A673 (cell line): ENCODE measurements around the gene MMP24. TPM values are rescaled to one million over a fixed set of nuclear protein-coding genes. Genes with fewer than 3 reads are reported as not detected.

Experiments
- BruUV-seq: library from RNA; stranded (reverse); fragments of 400-500 nt; replicated peaks from 2 replicates; lab custom pipeline; 2021; lab: Mats Ljungman, UMichigan
- CTCF ChIA-PET: fragments of 300-600 bp; sonication (Branson Sonifier 250); formaldehyde crosslinking; loops from one replicate; lab custom pipeline; 2022; ENCODE audit warnings: antibody characterized with exemption; lab: Charles Lee
- POLR2A ChIA-PET: fragments of 300-600 bp; sonication (Branson Sonifier 250); formaldehyde crosslinking; loops from one replicate; lab custom pipeline; 2022; ENCODE audit warnings: antibody characterized with exemption; ENCODE audit not compliant: low non-redundant PET; lab: Charles Lee
- DNase-seq: peaks from one replicate; pipeline ENCODE4 v3.0.0-alpha.2; 2015; ENCODE audit warnings: low spot score
- H3K27ac ChIP-seq: fragments of 200-600 bp; sonication (generic); 2 replicates; pipeline ENCODE4 v1.5.1; 2016; ENCODE audit warnings: mixed run types, low read depth, mild to moderate bottlenecking, mixed read lengths, antibody characterized with exemption, low read length; ENCODE audit not compliant: poor library complexity, severe bottlenecking
- H3K27me3 ChIP-seq: fragments of 200-600 bp; sonication (generic); replicated peaks from 2 replicates; pipeline ENCODE4 v1.6.1; 2017; ENCODE audit warnings: mixed run types, low read depth, mild to moderate bottlenecking, mixed read lengths, antibody characterized with exemption, low read length; ENCODE audit not compliant: insufficient read depth, poor library complexity
- H3K36me3 ChIP-seq: fragments of 200-600 bp; sonication (generic); 2 replicates; pipeline ENCODE4 v1.6.1; 2016; ENCODE audit warnings: mixed run types, mild to moderate bottlenecking, mixed read lengths, antibody characterized with exemption, low read length; ENCODE audit not compliant: insufficient read depth, poor library complexity, severe bottlenecking
- H3K4me1 ChIP-seq: fragments of 200-600 bp; sonication (generic); 2 replicates; pipeline ENCODE4 v1.6.1; 2017; ENCODE audit warnings: mixed run types, mild to moderate bottlenecking, mixed read lengths, antibody characterized with exemption, low read length; ENCODE audit not compliant: insufficient read depth, poor library complexity, severe bottlenecking
- H3K4me3 ChIP-seq: fragments of 200-600 bp; sonication (generic); 2 replicates; pipeline ENCODE4 v1.5.1; 2016; ENCODE audit warnings: low read depth, mixed run types, mild to moderate bottlenecking, mixed read lengths, low read length; ENCODE audit not compliant: poor library complexity, severe bottlenecking
- H3K9me3 ChIP-seq: fragments of 200-600 bp; sonication (generic); 2 replicates; pipeline ENCODE4 v1.6.1; 2016; ENCODE audit warnings: mixed run types, low read depth, mild to moderate bottlenecking, mixed read lengths, antibody characterized with exemption, low read length; ENCODE audit not compliant: poor library complexity, severe bottlenecking
- CTCF ChIP-seq: fragments of 300-800, 200-600 bp; sonication (generic); conservative IDR thresholded peaks from 2 replicates; pipeline ENCODE4 v1.5.1; 2017; ENCODE audit warnings: low read depth, mild to moderate bottlenecking, antibody characterized with exemption, low read length, moderate library complexity, mixed read lengths
- EZH2 ChIP-seq: fragments of 200-600 bp; sonication (generic); IDR thresholded peaks from 2 replicates; pipeline ENCODE4 v1.6.1; 2017; ENCODE audit warnings: borderline replicate concordance, low read depth, mild to moderate bottlenecking, mixed read lengths, antibody characterized with exemption, low read length; ENCODE audit not compliant: poor library complexity, severe bottlenecking
- intact Hi-C: fragments of 100-400 bp; cut with micrococcal nuclease; formaldehyde crosslinking; loops from one replicate; pipeline ENCODE4 v1.10.0; 2022; ENCODE audit not compliant: unreplicated experiment
- total RNA-seq: library from RNA; stranded (reverse); gene quantifications from 2 replicates; pipeline ENCODE4 v1.2.3, GENCODE V29; 2021

The MMP24 gene
- total RNA-seq, 1 experiment from 2014 or later: 0.11 TPM

GRCh38 chr20:35206802-35207201 is 19.7 kb upstream of the MMP24 start:
- Histone ChIP-seq H3K36me3 (no peaks in the 10 kb centered on the region), H3K27ac (no peak overlapping the region), H3K4me3 (no peak overlapping the region), H3K4me1 (no peaks in the 10 kb centered on the region), H3K27me3 (no peaks in the 10 kb centered on the region), H3K9me3 (no peaks in the 10 kb centered on the region)
- CTCF ChIA-PET: no interaction called here
- intact Hi-C loops: no loop called here
- no peak for TF ChIP-seq EZH2
- no peak for TF ChIP-seq CTCF
- POLR2A ChIA-PET: no interaction called here
- DNase-seq: no peak
- no TSS peak for BruUV-seq

- Histone ChIP-seq H3K4me3 (no peak overlapping the region), H3K36me3 (no peaks in the 10 kb centered on the region), H3K4me1 (no peaks in the 10 kb centered on the region), H3K27ac (no peak overlapping the region), H3K9me3 (no peaks in the 10 kb centered on the region), H3K27me3 (no peaks in the 10 kb centered on the region)
- ChIA-PET POLR2A (no interaction called here), CTCF (interaction anchor here (0.6 kb wide), 2 partner anchors 19 to 112 kb away, joined by 3 read pairs; no protein-coding TSS in a partner anchor)
- TF ChIP-seq EZH2 (no peak), CTCF (peak; percentile 78)
- no TSS peak for BruUV-seq
- intact Hi-C loops: loop anchor here (1.0 to 2.0 kb wide), 4 partner anchors 63 to 373 kb away; no protein-coding TSS in a partner anchor
- peak; percentile 77 for DNase-seq
These were observed 18.4 kb upstream of the MMP24 start for GRCh38 chr20:35207950-35208611.

- no peak for TF ChIP-seq EZH2
- no peak for TF ChIP-seq CTCF
- peaks cover 7% of the 10 kb centered on the region for H3K27me3 ChIP-seq
- DNase-seq: no peak
- no peaks in the 10 kb centered on the region for H3K9me3 ChIP-seq
- ChIA-PET CTCF (no interaction called here), POLR2A (no interaction called here)
- H3K27ac ChIP-seq: no peak overlapping the region
- H3K4me1 ChIP-seq: no peaks in the 10 kb centered on the region
- intact Hi-C loops: no loop called here
- H3K4me3 ChIP-seq: no peak overlapping the region
- no peaks in the 10 kb centered on the region for H3K36me3 ChIP-seq
- no TSS peak for BruUV-seq
These were observed 11.2 kb upstream of the MMP24 start for GRCh38 chr20:35215066-35215956.
